Endothelial cell of umbilical vein (primary cell): ENCODE results near the gene RND2. TPM values are rescaled to one million over a fixed set of nuclear protein-coding genes. Genes with fewer than 3 reads are reported as not detected.

ENCODE experiments used
- BruUV-seq: library from RNA; stranded (reverse); fragments of 400-500 nt; replicated peaks from 2 replicates; lab custom pipeline; 2021; lab: Mats Ljungman, UMichigan
- CTCF ChIA-PET: fragments of 300-600, 350-600 bp; sonication (Branson Sonifier 250); formaldehyde crosslinking; loops from one replicate; lab custom pipeline; 2021; ENCODE audit warnings: antibody characterized with exemption, inconsistent platforms; lab: Charles Lee
- POLR2A ChIA-PET: fragments of 300-600, 350-600 bp; sonication (Branson Sonifier 250); formaldehyde crosslinking; loops from one replicate; lab custom pipeline; 2021; ENCODE audit warnings: antibody characterized with exemption, inconsistent platforms; lab: Charles Lee
- DNase-seq: peaks from one replicate; pipeline ENCODE4 v3.0.0-alpha.2; 2011; ENCODE audit warnings: low read depth, low spot score
- FAIRE-seq: peaks from 2 replicates; lab custom pipeline; 2011; peaks lifted over from hg19 to GRCh38; lab: Jason Lieb, UNC
- H2AFZ ChIP-seq: 2 replicates; pipeline ENCODE4 v1.6.0; 2012; ENCODE audit warnings: low read depth, low read length, control low read depth, inconsistent platforms
- H3K27ac ChIP-seq: 2 replicates; pipeline ENCODE4 v1.5.1; 2011; ENCODE audit warnings: low read depth, mild to moderate bottlenecking, control low read depth, low read length, moderate library complexity; ENCODE audit not compliant: insufficient read depth
- H3K27me3 ChIP-seq, 2 experiments: 2 replicates each; pipeline versions ENCODE4 v1.6.0 to v1.6.1; 2011; ENCODE audit warnings: low read length in 2 of 2, mixed read lengths in 1 of 2; ENCODE audit not compliant: control insufficient read depth in 2 of 2, insufficient read depth in 2 of 2
- H3K36me3 ChIP-seq, 2 experiments: 2 replicates in 1 of 2; 3 replicates in 1 of 2; pipeline ENCODE4 v1.5.1; 2011; ENCODE audit warnings: low read length in 2 of 2, mild to moderate bottlenecking in 1 of 2, moderate library complexity in 1 of 2; ENCODE audit not compliant: control insufficient read depth in 2 of 2, insufficient read depth in 2 of 2; ENCODE audit errors: extremely low read depth in 1 of 2
- H3K4me1 ChIP-seq: 3 replicates; pipeline ENCODE4 v1.5.1; 2011; ENCODE audit warnings: mild to moderate bottlenecking, low read length; ENCODE audit not compliant: control insufficient read depth, insufficient read depth; ENCODE audit errors: extremely low read depth
- H3K4me2 ChIP-seq: 2 replicates; pipeline ENCODE4 v1.6.1; 2011; ENCODE audit warnings: low read length, control low read depth, mixed read lengths; ENCODE audit not compliant: insufficient read depth
- H3K4me3 ChIP-seq, 3 experiments: fragments of 200-600 bp in 1 of 3; sonication (generic), shearing (Covaris generic) in 1 of 3; replicated peaks in 1 of 3; 2 replicates each; pipeline ENCODE4 v1.5.1; 2011 to 2016; ENCODE audit warnings: control low read depth in 3 of 3, low read length in 3 of 3, mild to moderate bottlenecking in 2 of 3, inconsistent platforms in 1 of 3, low read depth in 1 of 3, moderate library complexity in 1 of 3; ENCODE audit not compliant: insufficient read depth in 1 of 3
- H3K79me2 ChIP-seq: 2 replicates; pipeline ENCODE4 v1.6.0; 2012; ENCODE audit warnings: low read length, inconsistent platforms; ENCODE audit not compliant: control insufficient read depth, insufficient read depth
- H3K9ac ChIP-seq: replicated peaks from 2 replicates; pipeline ENCODE3; 2011; ENCODE audit warnings: low read length, control low read depth; ENCODE audit not compliant: insufficient read depth; ENCODE audit errors: extremely low read depth
- H3K9me1 ChIP-seq: replicated peaks from 3 replicates; pipeline ENCODE4 v1.6.0; 2011; ENCODE audit warnings: mild to moderate bottlenecking, low read length; ENCODE audit not compliant: control insufficient read depth, insufficient read depth; ENCODE audit errors: extremely low read depth
- H3K9me3 ChIP-seq: replicated peaks from 2 replicates; pipeline ENCODE4 v1.5.1; 2012; ENCODE audit warnings: low read length, inconsistent platforms; ENCODE audit not compliant: control insufficient read depth, insufficient read depth
- H4K20me1 ChIP-seq: replicated peaks from 2 replicates; pipeline ENCODE3; 2011; ENCODE audit warnings: mild to moderate bottlenecking, low read length; ENCODE audit not compliant: control insufficient read depth, insufficient read depth; ENCODE audit errors: extremely low read depth
- EZH2 ChIP-seq: IDR thresholded peaks from 2 replicates; pipeline ENCODE4 v1.6.1; 2012; ENCODE audit warnings: borderline replicate concordance, low read depth, mild to moderate bottlenecking, moderate library complexity, low read length, inconsistent platforms; ENCODE audit not compliant: severe bottlenecking
- FOS ChIP-seq: IDR thresholded peaks from 2 replicates; pipeline ENCODE4 v1.6.1; 2011; ENCODE audit warnings: mild to moderate bottlenecking, low read length, moderate library complexity, borderline replicate concordance; ENCODE audit not compliant: insufficient read depth
- GATA2 ChIP-seq: IDR thresholded peaks from 2 replicates; pipeline ENCODE4 v1.7.0; 2011; ENCODE audit warnings: low read depth, mild to moderate bottlenecking, moderate library complexity, mixed read lengths, low read length; ENCODE audit not compliant: insufficient read length, insufficient read depth
- JUN ChIP-seq: IDR thresholded peaks from 2 replicates; pipeline ENCODE4 v1.6.1; 2011; ENCODE audit warnings: borderline replicate concordance, low read depth; ENCODE audit not compliant: insufficient read length, insufficient read depth
- MYC ChIP-seq: IDR thresholded peaks from one replicate; pipeline ENCODE4 v1.6.1; 2011; ENCODE audit warnings: mild to moderate bottlenecking, low read depth, low read length
- POLR2A ChIP-seq: IDR thresholded peaks from 2 replicates; pipeline ENCODE4 v1.6.1; 2012; ENCODE audit warnings: low read depth, mild to moderate bottlenecking, control low read depth, low read length
- POLR2AphosphoS5 ChIP-seq: IDR thresholded peaks from 2 replicates; pipeline ENCODE4 v1.6.1; 2012; ENCODE audit warnings: low read depth, mild to moderate bottlenecking, control low read depth, low read length, moderate library complexity; ENCODE audit not compliant: insufficient read depth
- dilution Hi-C: fragments of 300-500 bp; cut with MboI; formaldehyde crosslinking; loops from one replicate; pipeline ENCODE4 v1.15.0; 2019; ENCODE audit warnings: low sequenced_read_pairs; ENCODE audit not compliant: extremely low pct_ligation_motif_present
- intact Hi-C: fragments of 100-400 bp; cut with micrococcal nuclease; formaldehyde crosslinking; loops from one replicate; pipeline ENCODE4 v1.10.0; 2022
- polyA plus RNA-seq, 4 experiments: library from polyadenylated mRNA; depleted of rRNA in 3 of 4; stranded (reverse) in 3 of 4; unstranded in 1 of 4; fragments of >200 nt; gene quantifications; 2 replicates each; pipeline versions ENCODE4 v1.2.1 to v1.2.3, GENCODE V29; 2011 to 2012; ENCODE audit warnings: missing spikeins in 1 of 4
- total RNA-seq: library from RNA; stranded (reverse); gene quantifications from 2 replicates; pipeline ENCODE4 v1.2.3, GENCODE V29; 2021
- TF ChIP-seq, protein P1 (sequence below): IDR thresholded peaks from 2 replicates; pipeline ENCODE4 v1.6.1; 2011; ENCODE audit not compliant: insufficient read depth, insufficient read length
- TF ChIP-seq, protein P2 (sequence below), 2 donors: IDR thresholded peaks; 1 replicate in 1 of 2; 2 replicates in 1 of 2; pipeline ENCODE4 v1.5.1; 2011; ENCODE audit warnings: low read length in 2 of 2, mild to moderate bottlenecking in 2 of 2, moderate library complexity in 2 of 2, control low read depth in 1 of 2, inconsistent platforms in 1 of 2, low read depth in 1 of 2; ENCODE audit not compliant: insufficient read depth in 1 of 2; ENCODE audit errors: extremely low read depth in 1 of 2

Gene RND2
- total and polyA plus RNA-seq, 2 donors (not counting 3 experiments of a cell fraction or from before 2014, with no cell fraction given) = 0.81 to 0.97 TPM

DNA sequence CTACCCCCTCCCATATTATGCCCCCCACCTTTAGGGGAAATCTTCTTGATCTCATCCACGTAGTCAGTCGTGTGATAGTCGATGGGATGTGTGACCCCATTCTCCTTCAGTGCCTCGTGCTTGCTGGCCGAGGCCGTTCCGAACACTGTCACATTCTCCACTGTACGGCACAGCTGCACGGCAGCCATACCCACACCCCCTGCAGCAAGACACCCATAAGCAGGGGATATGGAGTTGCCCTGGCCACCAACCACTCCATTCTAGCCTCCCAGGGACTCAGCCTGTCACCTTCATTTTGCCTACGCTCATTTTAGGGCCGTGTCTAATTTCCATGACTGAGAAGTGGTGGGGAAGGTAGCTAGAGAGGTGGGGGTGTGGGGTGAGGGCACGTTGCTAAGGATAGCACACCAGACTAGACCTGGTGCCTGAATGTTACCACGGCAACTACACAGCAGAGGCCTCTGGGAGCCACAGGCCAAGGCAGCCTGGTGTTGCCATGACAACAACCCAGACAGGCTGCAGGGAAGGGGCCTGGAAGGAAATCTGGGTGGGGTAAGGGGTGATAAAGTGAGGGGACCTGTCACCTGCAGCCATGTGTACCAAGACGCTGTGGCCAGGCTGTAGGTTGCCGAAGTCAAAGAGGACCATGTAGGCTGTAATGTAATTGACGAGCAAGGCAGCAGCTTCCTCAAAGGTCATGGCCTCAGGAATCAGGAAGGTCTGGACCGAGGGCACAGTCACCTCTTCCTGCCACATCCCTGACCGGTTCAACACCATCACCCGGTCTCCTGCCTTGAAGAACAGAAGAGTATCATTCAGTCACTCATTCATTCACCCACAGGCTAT, 6.8 kb upstream of the RND2 start:
- Histone ChIP-seq H3K9me3 (no peaks in the 10 kb centered on the region), H3K36me3 (peaks cover 3 to 34% of the 10 kb centered on the region in 2 experiments), H3K79me2 (peaks cover 37% of the 10 kb centered on the region), H3K4me3 (no peak overlapping the region), H4K20me1 (no peaks in the 10 kb centered on the region), H3K27me3 (no peaks in the 10 kb centered on the region), H3K27ac (no peak overlapping the region), H3K9ac (no peak overlapping the region), H3K4me2 (peak overlapping the region; percentile 13), H2AFZ (no peak overlapping the region), H3K9me1 (no peaks in the 10 kb centered on the region), H3K4me1 (peaks cover 37% of the 10 kb centered on the region)
- intact Hi-C loops = no loop called here
- FAIRE-seq (peak; percentile 78), DNase-seq (no peak)
- BruUV-seq = no TSS peak
- dilution Hi-C loops = no loop called here
- CTCF ChIA-PET = interaction anchor here (0.9 to 5.5 kb wide), 4 partner anchors 12 to 154 kb away, joined by 4 to 22 read pairs (median 6); partner anchors contain the start of genes IFI35 and RPL27
- POLR2A ChIA-PET = no interaction called here
- no peak for TF ChIP-seq JUN
- TF ChIP-seq POLR2A = no peak
- no peak for TF ChIP-seq EZH2
- TF ChIP-seq GATA2 = no peak
- TF ChIP-seq POLR2AphosphoS5 = no peak
- no peak for TF ChIP-seq FOS

DNA sequence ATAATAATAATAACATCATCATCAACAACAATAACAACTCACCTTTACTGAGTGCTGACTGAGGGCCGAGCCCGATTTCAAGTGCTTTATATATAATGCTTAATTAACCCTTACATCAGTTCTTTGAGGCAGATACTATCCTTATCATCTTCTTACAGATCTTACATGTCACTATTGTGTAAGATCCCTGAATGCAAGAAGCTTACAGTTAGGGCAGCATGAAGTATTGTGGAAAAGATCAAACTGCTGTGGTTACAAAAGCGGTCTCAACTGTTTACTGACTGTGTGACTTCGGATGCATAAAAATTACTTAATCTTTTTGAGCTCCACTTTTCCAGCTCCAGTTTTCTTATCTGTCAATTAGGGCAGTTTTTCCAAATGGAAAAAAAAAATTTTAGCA, 6.1 kb upstream of the RND2 start:
- Histone ChIP-seq H3K9me1 (no peaks in the 10 kb centered on the region), H3K9ac (no peak overlapping the region), H3K4me1 (peaks cover 37% of the 10 kb centered on the region), H3K4me3 (no peak overlapping the region), H3K36me3 (peaks cover 3 to 30% of the 10 kb centered on the region in 2 experiments), H3K27me3 (no peaks in the 10 kb centered on the region), H3K9me3 (no peaks in the 10 kb centered on the region), H3K79me2 (peaks cover 37% of the 10 kb centered on the region), H3K4me2 (peak overlapping the region; percentile 13), H2AFZ (no peak overlapping the region), H3K27ac (no peak overlapping the region), H4K20me1 (no peaks in the 10 kb centered on the region)
- ChIA-PET CTCF (interaction anchor here (0.9 to 5.5 kb wide), 4 partner anchors 12 to 153 kb away, joined by 4 to 22 read pairs (median 6); partner anchors contain the start of genes IFI35 and RPL27), POLR2A (no interaction called here)
- BruUV-seq = no TSS peak
- no peak for DNase-seq
- no peak for FAIRE-seq
- dilution Hi-C loops (no loop called here), intact Hi-C loops (no loop called here)
- TF ChIP-seq, protein P1, sequence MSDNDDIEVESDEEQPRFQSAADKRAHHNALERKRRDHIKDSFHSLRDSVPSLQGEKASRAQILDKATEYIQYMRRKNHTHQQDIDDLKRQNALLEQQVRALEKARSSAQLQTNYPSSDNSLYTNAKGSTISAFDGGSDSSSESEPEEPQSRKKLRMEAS = no peak
- no peak for TF ChIP-seq FOS
- TF ChIP-seq MYC = no peak
- no peak for TF ChIP-seq GATA2
- TF ChIP-seq EZH2 = no peak
- no peak for TF ChIP-seq POLR2AphosphoS5
- no peak for TF ChIP-seq POLR2A
- TF ChIP-seq JUN = no peak
- TF ChIP-seq, protein P2, sequence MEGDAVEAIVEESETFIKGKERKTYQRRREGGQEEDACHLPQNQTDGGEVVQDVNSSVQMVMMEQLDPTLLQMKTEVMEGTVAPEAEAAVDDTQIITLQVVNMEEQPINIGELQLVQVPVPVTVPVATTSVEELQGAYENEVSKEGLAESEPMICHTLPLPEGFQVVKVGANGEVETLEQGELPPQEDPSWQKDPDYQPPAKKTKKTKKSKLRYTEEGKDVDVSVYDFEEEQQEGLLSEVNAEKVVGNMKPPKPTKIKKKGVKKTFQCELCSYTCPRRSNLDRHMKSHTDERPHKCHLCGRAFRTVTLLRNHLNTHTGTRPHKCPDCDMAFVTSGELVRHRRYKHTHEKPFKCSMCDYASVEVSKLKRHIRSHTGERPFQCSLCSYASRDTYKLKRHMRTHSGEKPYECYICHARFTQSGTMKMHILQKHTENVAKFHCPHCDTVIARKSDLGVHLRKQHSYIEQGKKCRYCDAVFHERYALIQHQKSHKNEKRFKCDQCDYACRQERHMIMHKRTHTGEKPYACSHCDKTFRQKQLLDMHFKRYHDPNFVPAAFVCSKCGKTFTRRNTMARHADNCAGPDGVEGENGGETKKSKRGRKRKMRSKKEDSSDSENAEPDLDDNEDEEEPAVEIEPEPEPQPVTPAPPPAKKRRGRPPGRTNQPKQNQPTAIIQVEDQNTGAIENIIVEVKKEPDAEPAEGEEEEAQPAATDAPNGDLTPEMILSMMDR (IDR thresholded peaks at IDR 0.05; ENCODE audit: extremely low read depth in 1 of 2, insufficient read depth in 1 of 2, low read depth in 1 of 2, low read length in 2 of 2) = no peak
